ENCODE measurements around the gene CBX7.
A peak's percentile ranks its signal among the peaks of the same experiment; 100 is the strongest.

CBX7 gene

DNA sequence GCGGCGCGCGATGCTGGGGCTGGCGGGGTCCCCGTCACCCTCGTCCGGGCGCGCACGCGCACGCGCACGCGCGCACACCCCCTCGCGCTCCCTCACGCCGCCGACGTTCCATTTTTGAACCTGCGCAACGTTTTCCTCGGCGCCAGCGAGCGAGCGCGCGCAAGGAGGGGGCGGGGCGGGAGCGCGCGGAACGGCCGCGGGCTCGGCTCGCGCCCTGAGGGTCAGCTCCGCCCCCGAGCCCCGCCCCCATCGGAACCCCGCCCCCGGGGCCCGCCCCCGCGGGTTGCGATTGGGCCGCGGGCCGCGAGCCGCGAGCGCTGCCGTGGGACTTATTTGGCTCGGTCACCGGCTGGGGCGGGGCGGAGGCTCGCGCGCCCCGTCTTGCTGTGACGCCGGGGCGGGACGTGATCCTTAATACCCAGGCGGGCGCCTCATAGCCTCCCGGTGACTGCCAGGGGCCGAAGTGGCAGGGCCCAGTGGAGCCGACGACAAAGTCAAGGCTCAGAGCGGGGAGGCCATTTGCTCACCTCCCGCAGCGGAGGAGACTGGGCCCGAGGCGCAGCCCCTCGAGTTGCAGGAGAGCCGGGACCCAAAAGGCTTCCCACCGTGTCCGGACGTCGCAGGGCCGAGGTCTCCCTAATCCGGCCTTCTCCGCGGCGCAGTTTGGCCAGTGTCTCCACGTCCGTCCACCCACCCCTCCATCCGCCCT is at the start of gene CBX7:
Gene CBX7, minus strand, starts transcription at position 170 of the 709 bp plus-strand sequence. CDS start 236 bp downstream, outside the sequence.
- no peak for DNase-seq (ENCODE audit: low read depth, low spot score)

DNA sequence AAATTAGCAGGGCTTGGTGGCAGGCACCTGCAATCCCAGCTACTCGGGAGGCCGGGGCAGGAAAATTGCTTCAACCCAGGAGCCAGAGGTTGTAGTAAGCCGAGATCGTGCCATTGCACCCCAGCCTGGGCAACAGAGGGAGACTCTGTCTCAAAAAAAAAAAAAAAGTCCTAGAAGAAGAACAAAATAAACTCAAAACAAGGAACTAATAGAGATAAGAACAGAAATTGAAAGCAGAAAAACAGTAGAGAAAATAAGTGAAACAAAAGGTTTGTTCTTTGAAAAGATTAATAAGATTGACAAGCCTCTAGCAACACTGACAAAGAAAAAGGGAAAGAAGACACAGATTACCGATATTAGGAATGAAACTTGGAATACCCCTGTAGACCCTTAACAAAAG is 45.1 kb upstream of the CBX7 start:
- no peak for DNase-seq (ENCODE audit: low read depth, low spot score)

DNA sequence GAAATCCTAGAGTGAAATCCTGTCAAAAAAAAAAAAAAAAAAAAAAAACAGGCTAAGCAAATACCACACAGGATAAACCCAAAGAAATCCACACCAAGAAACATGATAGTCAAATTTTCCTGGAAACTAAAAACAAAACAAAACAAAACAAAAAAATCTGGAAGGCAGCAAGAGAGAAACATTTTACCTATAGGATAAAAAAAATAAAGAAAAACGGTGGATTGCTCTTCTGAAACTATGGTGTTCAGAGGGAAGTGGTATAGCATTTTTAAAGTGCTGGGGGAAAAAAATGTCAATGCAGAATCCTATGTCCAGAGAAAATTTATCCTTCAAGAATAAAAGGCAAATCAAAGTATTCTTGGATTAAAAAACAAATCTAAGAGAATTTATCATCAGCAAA is 41.6 kb upstream of the CBX7 start:
- DNase-seq (ENCODE audit: low read depth, low spot score): no peak

DNA sequence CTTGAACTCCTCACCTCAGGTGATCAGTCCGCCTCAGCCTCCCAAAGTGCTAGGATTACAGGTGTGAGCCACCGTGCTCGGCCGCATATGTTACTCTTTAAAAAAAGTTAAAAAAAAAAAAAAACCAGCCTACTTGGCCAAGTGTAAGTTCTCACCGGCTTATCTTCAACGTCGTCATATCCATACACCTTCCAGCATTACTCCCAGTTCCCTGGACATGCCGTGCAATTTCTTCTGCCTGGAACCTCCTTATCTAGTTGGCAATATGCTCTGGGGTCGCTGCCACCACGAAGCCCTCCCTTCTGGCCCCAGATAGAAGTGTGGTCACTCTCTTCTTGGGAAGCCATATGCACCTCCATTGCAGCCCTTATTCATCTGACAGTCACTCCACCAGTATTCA is 36.3 kb upstream of the CBX7 start:
- DNase-seq (ENCODE audit: low read depth, low spot score): no peak

DNA sequence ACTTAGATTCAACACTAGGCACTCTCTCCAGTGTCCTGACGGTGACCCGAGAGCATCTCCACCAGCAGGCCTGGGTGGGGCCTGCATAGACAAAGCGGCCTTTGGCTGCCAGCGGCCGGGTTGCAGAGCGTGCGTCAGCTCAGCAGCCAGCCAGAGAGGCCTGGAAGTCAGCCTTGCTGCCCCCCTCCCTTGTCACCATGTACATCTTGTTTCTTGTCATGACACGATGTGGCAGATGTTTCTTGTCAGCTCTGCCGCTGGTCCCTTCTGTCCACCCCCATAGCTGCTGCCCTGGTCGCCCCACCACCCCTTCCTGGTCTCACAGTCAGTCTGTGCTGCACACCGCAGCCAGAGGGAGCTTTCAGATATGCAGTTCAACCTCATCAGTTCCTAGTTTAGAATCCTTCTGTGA is 33.1 kb upstream of the CBX7 start:
- no peak for DNase-seq (ENCODE audit: low read depth, low spot score)

DNA sequence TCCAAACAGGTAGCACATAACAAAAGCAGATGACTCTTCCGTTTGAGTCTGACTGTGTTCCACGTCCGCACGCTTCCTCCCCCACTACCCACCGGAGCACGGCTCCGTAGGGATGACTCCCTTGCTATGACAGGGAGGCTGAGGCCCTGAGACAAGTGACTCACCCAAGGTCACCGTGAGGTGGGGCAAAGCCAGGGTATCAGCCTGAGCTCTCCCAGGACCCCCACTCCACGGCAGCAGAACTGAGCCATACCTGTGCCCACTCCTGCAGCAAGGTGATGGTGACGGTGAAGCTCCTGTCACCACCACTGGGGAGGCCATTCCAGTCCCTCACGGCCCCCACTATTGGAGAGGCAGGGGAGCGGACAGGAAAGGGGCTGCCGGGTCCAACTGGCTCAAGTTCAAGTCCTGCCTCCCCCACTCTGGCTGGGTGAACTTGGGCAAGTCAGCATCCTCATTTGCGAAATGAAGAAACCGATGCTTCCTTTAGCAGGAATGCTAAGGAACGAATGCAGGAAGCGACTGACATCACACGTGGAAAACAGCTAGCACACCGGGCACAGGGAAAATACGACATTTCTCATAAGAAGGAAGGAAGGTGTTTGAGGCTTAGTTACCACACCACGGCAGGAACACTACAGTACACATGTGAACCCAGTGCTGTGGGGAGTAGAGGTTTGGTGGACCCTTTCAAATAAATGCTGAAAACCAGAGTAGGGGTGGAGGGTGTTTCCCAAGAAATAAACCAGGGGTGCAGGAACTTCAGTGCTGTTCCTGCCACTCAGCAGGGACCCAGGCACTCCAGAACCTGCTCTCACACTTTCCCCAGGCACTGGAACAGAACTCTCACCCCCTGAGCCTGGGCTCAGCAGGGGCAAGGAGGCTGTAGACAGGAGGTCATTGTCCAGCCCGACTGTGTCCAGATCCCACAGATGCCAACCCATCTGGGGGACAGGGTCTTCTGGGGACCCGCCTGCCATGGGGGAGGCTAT is 32.4 kb upstream of the CBX7 start:
- DNase-seq (ENCODE audit: low read depth, low spot score): no peak

DNA sequence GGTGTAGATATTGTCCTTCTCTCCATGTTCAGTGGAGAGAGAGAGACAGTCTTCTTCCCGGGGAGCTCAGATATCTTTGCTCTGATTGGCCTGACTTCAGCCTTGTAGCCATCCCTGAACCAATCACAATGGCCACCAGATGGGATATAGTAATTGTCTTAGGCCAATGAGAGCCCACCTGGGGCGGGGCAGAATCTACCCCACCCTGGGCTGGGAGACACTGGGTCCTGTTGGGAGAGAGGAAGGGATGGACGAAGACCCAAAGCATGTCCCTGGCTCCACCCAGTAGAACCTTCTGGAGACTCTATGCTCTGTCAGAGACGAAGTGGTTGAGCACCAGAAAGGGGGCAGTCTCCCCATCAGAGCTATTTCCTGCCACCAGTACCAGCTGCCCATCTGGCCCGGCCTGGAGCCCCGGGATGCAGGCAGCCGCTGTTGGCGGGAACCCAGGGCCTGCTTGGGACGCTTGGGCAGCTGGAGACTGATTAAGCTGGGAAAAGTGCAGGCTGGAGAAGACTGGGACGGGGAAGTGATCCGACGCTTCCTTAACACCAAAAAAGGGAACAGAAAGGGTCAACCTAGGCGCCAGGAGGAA is 31.6 kb upstream of the CBX7 start:
- peak; percentile 72 for DNase-seq (ENCODE audit: low read depth, low spot score)

DNA sequence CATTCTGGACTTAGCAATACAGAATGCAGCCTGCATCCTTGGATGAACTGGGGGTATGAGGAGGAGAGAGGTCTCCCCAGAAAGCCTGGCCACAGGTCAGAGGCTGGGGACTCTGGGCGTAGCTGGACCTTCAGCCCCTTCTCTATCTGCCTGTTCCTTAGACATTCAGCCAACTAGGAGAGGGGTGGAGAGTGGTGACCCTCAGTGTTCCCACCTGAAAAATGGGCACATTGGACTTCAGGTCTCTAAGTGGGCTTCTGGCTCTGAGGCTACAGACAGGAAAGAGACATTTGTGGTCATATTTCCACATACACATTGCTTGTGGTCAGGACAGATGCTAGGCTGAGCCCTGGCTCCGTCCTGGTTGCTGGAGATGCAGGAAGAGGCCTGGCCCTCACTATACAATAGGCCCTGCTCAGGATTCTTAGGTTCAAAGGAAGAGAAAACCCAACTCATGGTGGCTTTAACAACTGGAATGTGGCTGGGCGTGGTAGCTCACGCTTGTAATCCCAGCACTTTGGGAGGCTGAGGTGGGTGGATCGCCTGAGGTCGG is 30.1 kb upstream of the CBX7 start:
- no peak for DNase-seq (ENCODE audit: low read depth, low spot score)

DNA sequence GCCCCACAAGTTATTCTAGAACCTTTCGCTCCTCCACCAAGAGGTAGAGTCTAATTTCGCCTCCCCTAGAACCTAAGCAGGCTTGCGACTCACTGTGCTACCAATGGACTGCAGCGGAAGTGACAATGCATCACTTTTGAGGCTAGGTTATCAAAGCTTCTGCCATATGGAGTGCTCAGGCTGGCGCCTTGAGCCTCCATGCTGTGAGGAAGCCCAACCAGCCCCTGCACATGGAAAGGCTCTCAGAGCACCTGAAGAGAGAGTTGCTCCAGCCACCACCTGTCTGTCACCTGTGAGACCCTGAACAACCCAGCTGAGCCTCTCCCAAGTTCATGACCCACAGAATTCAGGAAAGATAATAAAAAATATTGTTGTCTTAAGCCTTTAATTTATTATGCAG is 29.3 kb upstream of the CBX7 start:
- no peak for DNase-seq (ENCODE audit: low read depth, low spot score)

DNA sequence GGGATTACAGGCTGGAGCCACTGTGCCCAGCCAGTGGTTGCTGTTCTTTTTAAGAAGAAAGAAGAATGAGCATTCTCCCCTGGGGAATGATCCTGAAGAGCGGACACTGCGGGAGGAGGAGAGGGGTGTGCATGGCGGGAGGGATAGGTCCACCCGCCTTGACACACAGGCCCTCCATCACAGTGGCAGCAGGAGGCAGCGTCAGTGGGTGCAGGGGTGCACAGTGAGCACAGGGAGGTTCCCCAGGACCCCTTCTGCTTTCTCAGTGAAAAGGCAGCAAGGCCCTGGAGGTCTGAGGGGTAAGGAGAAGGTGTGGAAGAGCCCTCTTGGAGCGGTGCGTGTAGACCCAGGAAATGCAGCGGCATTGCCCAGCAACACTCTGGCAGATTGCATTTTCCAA is 28.9 kb upstream of the CBX7 start:
- DNase-seq (ENCODE audit: low read depth, low spot score): no peak

DNA sequence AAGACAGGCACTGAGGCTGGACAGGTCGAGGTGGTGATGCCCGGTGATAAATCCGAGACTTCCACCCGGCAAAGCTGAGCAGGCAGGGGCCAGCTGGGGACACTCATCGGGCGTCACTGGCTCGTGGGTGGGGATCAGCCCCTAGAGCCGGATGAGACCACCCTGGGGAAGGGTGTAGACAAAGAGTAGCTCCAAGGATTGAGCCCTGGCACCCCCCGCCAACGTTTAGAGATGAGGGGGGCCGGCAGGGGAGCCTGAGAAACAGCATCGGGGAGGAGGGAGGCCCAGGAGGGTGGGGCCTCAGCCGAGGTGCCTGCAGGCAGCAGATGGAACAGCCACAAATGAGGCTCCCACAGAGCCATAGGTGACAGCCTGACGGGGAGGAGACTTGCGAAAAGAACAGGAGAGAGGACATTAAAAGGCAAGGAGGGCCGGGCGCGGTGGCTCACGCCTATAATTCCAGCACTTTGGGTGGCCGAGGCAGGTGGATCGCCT is 27.4 kb upstream of the CBX7 start:
- DNase-seq (ENCODE audit: low read depth, low spot score): no peak

DNA sequence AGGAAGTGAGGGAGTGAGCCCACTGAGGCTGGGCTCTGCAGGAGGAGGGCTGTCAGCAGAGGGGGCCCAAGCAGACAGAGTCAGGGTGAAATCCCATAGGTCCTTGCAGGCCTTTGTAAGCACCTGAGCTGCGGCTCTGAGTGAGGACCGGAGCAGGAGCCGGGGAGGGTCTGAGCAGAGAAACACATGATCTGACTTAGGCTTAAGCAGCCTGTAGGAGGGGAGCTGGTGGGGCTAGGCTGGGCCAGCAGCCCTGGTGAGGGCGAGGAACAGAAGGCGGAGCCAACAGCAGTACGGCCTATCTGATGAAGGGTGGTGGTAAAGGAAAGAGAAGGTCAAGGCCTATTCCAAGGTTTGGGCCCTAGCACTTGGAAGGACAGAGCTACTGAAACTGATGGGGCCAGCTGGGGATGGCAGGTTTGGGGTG is 26.9 kb upstream of the CBX7 start:
- DNase-seq (ENCODE audit: low read depth, low spot score): peak; percentile 65

DNA sequence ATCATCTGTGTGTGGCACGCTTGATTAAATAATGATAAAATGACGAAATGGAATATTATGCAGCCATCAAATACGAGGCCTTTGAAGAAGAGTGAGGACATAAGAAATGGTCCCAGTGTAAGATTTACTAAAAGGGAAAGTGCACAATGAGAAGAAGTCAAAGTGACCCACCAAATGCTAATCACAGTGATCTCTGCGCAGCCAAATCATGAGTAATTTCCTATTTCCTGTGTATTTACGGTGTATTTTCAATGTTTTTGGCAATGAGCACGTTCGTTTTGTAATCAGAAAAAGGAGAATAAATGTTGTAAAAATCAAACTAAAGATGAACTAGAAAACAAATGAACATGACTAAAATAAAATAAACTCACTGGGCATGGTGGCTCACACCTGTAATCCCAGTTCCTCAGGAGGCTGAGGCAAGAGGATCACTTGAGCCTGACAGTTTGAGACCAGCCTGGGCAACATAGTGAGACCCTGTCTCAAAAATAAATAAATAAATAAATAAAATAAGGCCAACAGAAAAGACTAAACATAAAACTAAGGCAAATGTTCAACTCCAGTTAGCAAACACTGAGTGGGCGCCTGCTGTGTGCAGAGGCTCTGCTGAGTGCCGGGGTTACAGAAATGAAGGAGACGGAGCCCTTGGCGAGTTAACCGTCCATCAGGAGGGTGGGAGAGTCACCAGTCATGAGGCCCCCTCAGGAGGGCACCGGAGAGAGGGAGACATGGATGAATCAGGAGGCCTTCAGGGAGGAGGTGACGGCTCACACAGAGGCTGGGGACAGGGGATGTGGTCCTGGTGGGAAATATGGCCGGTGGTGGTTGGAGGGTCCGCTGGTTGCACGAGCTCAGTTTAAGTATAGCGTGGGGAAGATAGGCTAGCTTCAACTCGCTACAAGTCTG is 26.0 kb upstream of the CBX7 start:
- no peak for DNase-seq (ENCODE audit: low read depth, low spot score)

DNA sequence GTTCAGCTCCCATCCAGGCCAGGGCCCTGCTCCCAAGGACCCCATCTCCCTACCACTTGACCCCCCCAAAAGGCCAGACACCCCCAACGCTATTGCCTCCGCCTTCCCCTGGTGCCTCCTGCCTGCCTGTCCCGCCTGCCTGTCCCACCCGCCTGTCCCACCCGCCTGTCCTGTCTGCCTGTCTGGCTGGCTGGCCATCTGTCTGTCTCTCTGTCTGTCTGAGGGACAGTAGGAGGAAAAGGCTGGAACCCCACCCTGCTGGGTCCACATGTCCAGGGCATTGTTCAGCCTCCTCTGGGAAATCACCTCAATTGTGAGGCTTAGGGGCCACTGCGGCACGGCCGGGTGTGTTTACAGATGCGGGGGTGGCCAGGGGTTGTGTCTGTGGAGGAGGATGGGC is 25.3 kb upstream of the CBX7 start:
- no peak for DNase-seq (ENCODE audit: low read depth, low spot score)

DNA sequence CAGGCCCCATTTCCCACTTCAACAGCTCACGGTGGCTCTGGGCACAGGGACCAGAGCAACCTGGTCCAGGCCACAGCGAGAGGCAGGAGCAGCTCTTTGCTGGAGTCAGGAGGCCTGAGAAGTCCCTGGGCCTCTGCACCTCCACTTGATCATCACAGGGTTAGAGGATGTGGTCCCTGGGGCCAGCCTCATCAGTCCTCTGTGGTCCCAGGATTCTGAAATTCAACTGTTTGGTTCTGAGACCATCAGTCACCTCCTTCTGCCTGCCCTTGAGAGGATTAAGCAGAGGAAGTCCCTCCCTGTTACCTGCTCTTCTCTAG is 24.9 kb upstream of the CBX7 start:
- no peak for DNase-seq (ENCODE audit: low read depth, low spot score)

DNA sequence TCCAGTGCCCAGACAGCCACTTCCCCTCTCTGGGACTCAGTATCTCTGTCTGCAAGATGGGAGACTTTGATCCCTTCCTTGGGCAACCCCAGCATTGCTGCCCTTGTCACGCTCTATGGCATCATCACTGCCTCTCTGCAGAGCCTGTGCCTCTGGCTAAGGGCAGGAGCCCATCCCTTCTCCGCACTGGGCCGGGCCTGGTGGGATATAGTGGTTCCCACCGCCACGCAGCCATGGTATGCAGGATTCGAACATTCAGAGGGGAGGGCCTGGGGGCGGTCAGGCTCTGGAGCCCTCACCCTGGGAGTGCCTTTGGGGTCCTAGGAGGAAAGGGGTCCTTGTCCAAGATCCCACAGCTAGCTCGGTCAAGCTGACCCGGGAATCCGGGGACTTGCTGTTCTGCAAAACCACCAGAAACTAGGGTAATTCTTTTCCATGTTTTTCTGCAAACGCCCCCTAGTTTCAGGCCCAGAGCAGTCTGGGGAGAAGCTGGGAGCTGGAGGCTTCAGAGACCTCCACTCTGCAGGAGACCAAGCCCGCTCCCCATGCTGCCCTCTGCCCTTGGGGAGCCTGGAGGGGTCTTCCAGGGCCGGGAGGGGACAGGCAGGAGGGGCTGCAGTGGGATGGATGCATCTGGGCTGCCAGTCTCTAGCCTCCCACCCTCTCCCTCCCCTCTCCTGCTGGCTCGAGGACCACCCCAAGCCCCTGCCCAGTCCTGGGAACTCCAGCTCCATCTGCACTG is 24.4 kb upstream of the CBX7 start:
- no peak for DNase-seq (ENCODE audit: low read depth, low spot score)

DNA sequence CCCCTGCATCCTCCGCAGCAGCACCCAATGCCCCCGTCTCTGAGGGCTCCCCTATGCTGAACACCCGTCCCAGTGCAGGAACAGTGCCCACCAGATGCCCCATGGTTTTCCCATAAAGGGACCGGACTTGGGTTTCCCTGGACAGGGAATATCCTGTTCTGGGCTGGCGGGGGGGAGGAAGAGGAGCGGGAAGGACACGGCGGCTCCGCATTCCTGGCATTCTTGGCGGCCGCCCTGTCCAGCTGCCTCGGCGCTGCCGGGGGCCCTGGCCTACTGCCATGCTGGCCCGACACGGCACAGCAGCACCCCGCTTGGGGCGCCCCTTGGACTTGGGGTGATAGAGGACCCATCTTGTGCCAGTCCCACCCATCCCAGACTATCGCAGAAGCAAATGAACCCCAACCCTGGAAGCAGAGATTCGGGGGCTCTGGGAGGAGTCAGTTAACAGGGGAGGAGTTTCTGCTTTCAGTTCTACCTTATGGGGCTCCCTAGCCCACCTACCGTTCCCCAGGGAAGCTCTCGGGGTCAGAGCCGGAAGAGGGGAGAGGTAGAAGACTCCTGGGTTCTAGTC is 23.7 kb upstream of the CBX7 start:
- DNase-seq (ENCODE audit: low read depth, low spot score): no peak

DNA sequence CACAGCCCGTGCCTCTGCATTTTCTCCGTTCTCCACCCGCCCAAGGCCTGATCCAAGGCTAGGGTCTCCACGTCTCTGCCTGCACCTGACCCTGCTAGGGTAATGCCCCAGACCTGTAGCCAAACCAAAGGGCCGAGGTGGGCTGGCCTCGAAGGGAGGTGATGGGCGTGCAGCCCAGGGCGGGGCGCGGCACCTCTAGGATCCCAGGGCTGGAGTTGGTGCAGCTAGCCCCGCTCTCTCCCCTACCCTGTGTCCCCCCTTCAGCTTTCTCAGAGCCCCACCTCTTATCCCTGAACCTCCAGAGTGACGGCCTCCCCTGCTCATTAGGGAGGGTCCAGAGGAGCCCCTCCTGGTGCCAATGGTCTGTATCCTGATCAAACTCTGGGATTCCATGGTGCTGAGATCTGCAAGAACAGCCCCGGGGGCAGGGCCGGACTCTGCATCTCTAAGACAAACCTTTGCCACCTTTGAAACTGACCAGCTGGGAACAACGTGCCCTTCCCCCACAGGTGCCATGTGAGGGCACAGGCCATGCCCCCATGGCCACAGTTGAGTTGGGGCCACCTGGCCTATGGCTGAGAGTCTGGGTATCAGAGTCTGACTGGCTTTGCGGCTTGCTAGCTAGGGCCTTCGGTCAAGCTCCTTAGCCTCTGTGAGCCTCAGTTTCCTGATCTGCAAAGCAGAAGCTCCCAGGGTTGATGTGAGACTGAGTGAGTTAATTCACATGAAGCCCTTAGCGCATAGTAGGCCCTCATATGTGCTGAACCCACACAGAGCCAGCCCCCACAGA is 23.1 kb upstream of the CBX7 start:
- no peak for DNase-seq (ENCODE audit: low read depth, low spot score)

Measured in iPS DF 19.7 (cell line).